Bronchial epithelial cell (primary cell): ENCODE measurements around the gene DIDO1. TPM values are rescaled to one million over a fixed set of nuclear protein-coding genes. Genes with fewer than 3 reads are reported as not detected.

Experiments
- DNase-seq: peaks from one replicate; pipeline ENCODE4 v3.0.0-alpha.2; 2010; ENCODE audit warnings: low read depth
- FAIRE-seq: peaks from 2 replicates; lab custom pipeline; 2011; peaks lifted over from hg19 to GRCh38; lab: Jason Lieb, UNC
- H3K27me3 ChIP-seq: 2 replicates; pipeline ENCODE4 v1.5.1; 2011; ENCODE audit warnings: low read length; ENCODE audit not compliant: control insufficient read depth, insufficient read depth
- H3K36me3 ChIP-seq: 2 replicates; pipeline ENCODE4 v1.5.1; 2011; ENCODE audit warnings: low read length; ENCODE audit not compliant: control insufficient read depth, insufficient read depth
- H3K4me3 ChIP-seq: 2 replicates; pipeline ENCODE4 v1.5.1; 2011; ENCODE audit warnings: mild to moderate bottlenecking, low read depth, low read length, control low read depth
- CTCF ChIP-seq: IDR thresholded peaks from 2 replicates; pipeline ENCODE4 v1.5.1; 2011; ENCODE audit warnings: mild to moderate bottlenecking, moderate library complexity, low read length, control low read depth, inconsistent platforms; ENCODE audit not compliant: insufficient read depth, severe bottlenecking
- total RNA-seq: library from RNA; depleted of rRNA; stranded (reverse); fragments of >200 nt; gene quantifications from 2 replicates; pipeline ENCODE4 v1.2.1, GENCODE V29; 2014

The DIDO1 gene
- total RNA-seq, 1 donor from 2014 or later: 26.9 TPM

DNA sequence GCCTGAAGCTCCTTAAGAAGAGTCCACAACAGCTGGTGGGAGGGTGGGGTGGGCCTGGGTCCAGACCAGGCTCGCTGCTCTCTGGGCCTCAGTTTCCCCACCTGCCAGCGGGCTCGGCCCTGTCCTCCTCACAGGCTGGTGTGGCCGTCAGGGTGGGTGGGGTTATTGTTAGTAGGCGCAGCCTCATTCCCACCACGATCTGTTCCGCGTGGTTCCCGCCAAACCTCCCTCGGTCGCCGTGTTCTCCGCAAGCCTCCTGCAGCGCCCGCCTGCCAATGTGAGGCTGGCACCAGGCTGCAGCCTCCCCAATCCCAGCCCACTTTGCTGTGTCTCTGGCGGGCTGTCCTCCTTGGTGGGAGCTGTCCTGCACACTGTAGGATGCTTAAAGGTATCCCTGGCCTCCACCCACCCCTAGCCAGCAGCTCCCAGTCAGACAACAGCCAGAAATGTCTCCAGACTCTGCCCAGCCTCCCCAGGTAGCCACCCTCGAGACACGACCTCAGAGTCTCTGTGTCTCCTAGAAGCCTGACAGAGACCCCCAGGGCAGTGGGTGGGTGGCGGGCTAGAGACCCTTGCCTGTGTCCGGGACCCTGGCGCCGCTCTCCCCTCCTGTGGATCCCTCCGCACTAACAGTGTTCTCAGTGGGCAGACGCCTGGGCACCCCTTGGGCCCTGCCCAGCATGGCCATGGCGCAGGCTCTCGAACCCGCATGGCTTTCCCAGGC is 41.5 kb upstream of the DIDO1 start:
- TF ChIP-seq CTCF: no peak
- H3K27me3 ChIP-seq: peaks cover 5% of the 10 kb centered on the region
- no peak for FAIRE-seq
- H3K4me3 ChIP-seq: no peak overlapping the region
- no peak for DNase-seq
- H3K36me3 ChIP-seq: no peaks in the 10 kb centered on the region

- no peak for DNase-seq
- H3K36me3 ChIP-seq: no peaks in the 10 kb centered on the region
- H3K4me3 ChIP-seq: no peak overlapping the region
- no peak for TF ChIP-seq CTCF
- no peak for FAIRE-seq
- H3K27me3 ChIP-seq: peaks cover 3% of the 10 kb centered on the region
Measured at GRCh38 chr20:62967149-62967501, 40.8 kb upstream of the DIDO1 start.

DNA sequence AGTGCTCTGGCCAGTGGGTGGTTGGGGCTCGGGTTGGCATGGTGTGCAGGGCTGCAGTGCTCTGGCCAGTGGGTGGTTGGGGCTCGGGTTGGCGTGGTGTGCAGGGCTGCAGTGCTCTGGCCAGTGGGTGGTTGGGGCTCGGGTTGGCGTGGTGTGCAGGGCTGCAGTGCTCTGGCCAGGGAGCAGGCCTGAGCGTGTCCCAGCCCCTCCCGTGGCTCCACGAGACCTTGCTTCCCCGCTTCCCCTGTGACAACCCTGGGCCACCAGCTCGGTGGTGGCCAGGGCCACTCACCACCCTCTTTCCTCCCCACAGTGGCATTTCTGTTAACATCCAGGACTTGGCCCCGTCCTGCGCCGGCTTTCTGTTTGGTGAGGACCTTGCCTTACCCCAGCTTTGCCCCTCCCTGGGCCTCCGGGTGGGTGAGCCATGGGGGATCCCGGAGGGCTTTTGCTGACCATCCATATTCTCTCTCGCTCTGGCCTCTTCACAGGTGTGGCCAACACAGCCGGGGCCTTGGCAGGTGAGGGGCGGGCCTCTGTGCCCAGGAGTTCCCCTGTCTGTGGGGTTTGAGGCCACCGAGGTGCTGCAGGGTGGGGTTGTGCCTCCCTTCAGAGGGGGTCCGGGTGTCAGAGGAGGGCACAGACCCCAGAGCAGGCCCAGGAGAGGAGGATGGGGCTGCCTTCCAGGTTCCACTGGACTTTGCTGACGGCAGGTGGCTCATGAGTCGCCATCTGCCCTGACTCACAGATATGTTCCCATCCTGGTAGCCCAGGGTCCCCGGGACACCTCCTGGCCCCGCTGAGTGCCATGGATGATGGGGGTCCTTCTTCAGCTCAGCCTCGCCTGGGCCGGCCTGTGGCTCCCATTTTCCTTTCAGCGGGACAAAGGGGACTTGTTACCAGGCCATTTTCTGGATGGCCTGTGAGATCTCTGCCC is 40.2 kb upstream of the DIDO1 start:
- H3K36me3 ChIP-seq: no peaks in the 10 kb centered on the region
- no peak for FAIRE-seq
- H3K4me3 ChIP-seq: no peak overlapping the region
- H3K27me3 ChIP-seq: peaks cover 3% of the 10 kb centered on the region
- no peak for TF ChIP-seq CTCF
- DNase-seq: no peak

DNA sequence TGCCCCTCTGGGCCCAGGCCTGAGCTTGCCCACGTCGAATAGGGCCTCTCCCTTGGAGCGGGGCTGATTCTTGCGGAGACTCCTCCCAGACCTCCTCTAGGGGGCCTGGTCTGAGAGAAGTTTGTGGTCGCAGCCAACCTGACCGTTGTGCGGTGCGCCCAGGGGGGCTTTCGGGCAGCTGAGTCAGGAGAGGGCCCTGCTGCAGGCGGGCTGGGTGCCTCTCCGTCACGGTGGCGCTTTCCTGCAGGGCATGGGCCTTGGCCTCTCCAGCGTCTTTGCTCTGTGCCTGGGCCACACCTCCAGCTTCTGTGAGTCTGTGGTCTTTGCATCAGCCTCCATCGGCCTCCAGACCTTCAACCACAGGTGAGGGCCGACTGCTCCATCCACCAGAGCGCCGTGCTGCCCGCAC is 39.1 kb upstream of the DIDO1 start:
- DNase-seq (no peak), FAIRE-seq (no peak)
- TF ChIP-seq CTCF: no peak
- Histone ChIP-seq H3K4me3 (no peak overlapping the region), H3K27me3 (peaks cover 3% of the 10 kb centered on the region), H3K36me3 (no peaks in the 10 kb centered on the region)

- H3K36me3 ChIP-seq: no peaks in the 10 kb centered on the region
- no peak for DNase-seq
- no peak for TF ChIP-seq CTCF
- no peak overlapping the region for H3K4me3 ChIP-seq
- peaks cover 2% of the 10 kb centered on the region for H3K27me3 ChIP-seq
- FAIRE-seq: no peak
Measured at GRCh38 chr20:62964700-62965099, 38.4 kb upstream of the DIDO1 start.
